ENCODE results near the gene NDUFS3. TPM values are rescaled to one million over a fixed set of nuclear protein-coding genes. Genes with fewer than 3 reads are reported as not detected.

The NDUFS3 gene
- total and polyA plus RNA-seq, 2 experiments from 2014 or later: 74.4 to 80.8 TPM

GRCh38 chr11:47573321-47573720, 5.6 kb upstream of the NDUFS3 start:
- Histone ChIP-seq H3K9ac (no peak overlapping the region), H2AFZ (no peak overlapping the region), H3K36me3 (ENCODE audit: low read depth) (peaks cover 9% of the 10 kb centered on the region; the same call in 1 of the 2 replicates), H3K27ac (no peak overlapping the region), H3K4me1 (ENCODE audit: insufficient read depth) (peaks cover 27% of the 10 kb centered on the region), H4K20me1 (ENCODE audit: insufficient read depth) (no peaks in the 10 kb centered on the region), H3K9me3 (ENCODE audit: low read depth) (no peaks in the 10 kb centered on the region), H3K27me3 (replicated peaks; ENCODE audit: insufficient read depth) (no peaks in the 10 kb centered on the region), H3K4me2 (ENCODE audit: unreplicated experiment) (no peak overlapping the region), H3K79me2 (ENCODE audit: insufficient read depth) (peaks cover 79% of the 10 kb centered on the region), H3K4me3 (no peak overlapping the region), H3K9me2 (ENCODE audit: insufficient read depth) (no peaks in the 10 kb centered on the region), H3F3A (ENCODE audit: insufficient read depth) (peaks cover 31% of the 10 kb centered on the region)
- DNase-seq: no peak
- in situ Hi-C loops (cut with MboI): no loop called here
- TF ChIP-seq EZH2 (IDR thresholded peaks at IDR 0.05; ENCODE audit: insufficient read depth, poor library complexity, severe bottlenecking): no peak
- TF ChIP-seq EZH2phosphoT487 (IDR thresholded peaks at IDR 0.05; ENCODE audit: insufficient read depth, low read depth): no peak
- WGBS, 2 experiments (ENCODE audit: low coverage in 1 of 2, low lambda C conversion rate in 2 of 2, missing lambda C conversion rate in 2 of 2): 82 to 85% methylated on average over 11 of the region's 11 CpGs

- peaks cover 25% of the 10 kb centered on the region for H3K36me3 ChIP-seq (ENCODE audit: low read depth)
- no peaks in the 10 kb centered on the region for H3K27me3 ChIP-seq (replicated peaks; ENCODE audit: insufficient read depth)
- peak overlapping the region; percentile 98 for H3K4me2 ChIP-seq (ENCODE audit: unreplicated experiment)
- H3F3A ChIP-seq (ENCODE audit: insufficient read depth): peaks cover 6% of the 10 kb centered on the region
- peak overlapping the region; percentile 91 for H3K9ac ChIP-seq
- H3K4me1 ChIP-seq (ENCODE audit: insufficient read depth): peaks cover 15% of the 10 kb centered on the region
- H4K20me1 ChIP-seq (ENCODE audit: insufficient read depth): no peaks in the 10 kb centered on the region
- no peaks in the 10 kb centered on the region for H3K9me2 ChIP-seq (ENCODE audit: insufficient read depth)
- H3K4me3 ChIP-seq: peak overlapping the region; percentile 94
- peaks cover 87% of the 10 kb centered on the region for H3K79me2 ChIP-seq (ENCODE audit: insufficient read depth)
- DNase-seq: peak; percentile 30
- no peak overlapping the region for H2AFZ ChIP-seq
- peak overlapping the region; percentile 60; the same call in 1 of the 2 replicates for H3K27ac ChIP-seq
- WGBS, 2 experiments (ENCODE audit: low coverage in 1 of 2, low lambda C conversion rate in 2 of 2, missing lambda C conversion rate in 2 of 2): 46 to 49% methylated on average over 13 of the region's 13 CpGs
- in situ Hi-C loops (cut with MboI): no loop called here
- no peaks in the 10 kb centered on the region for H3K9me3 ChIP-seq (ENCODE audit: low read depth)
- TF ChIP-seq EZH2 (IDR thresholded peaks at IDR 0.05; ENCODE audit: insufficient read depth, poor library complexity, severe bottlenecking) (no peak), EZH2phosphoT487 (IDR thresholded peaks at IDR 0.05; ENCODE audit: insufficient read depth, low read depth) (no peak)
Observed at GRCh38 chr11:47577460-47578041, 1.3 kb upstream of the NDUFS3 start.

- Histone ChIP-seq H3K9ac (no peak overlapping the region), H3K36me3 (ENCODE audit: low read depth) (peaks cover 30% of the 10 kb centered on the region; the same call in 1 of the 2 replicates), H3F3A (ENCODE audit: insufficient read depth) (no peaks in the 10 kb centered on the region), H4K20me1 (ENCODE audit: insufficient read depth) (no peaks in the 10 kb centered on the region), H3K4me2 (ENCODE audit: unreplicated experiment) (no peak overlapping the region), H3K27me3 (replicated peaks; ENCODE audit: insufficient read depth) (no peaks in the 10 kb centered on the region), H3K79me2 (ENCODE audit: insufficient read depth) (peaks cover 36% of the 10 kb centered on the region), H2AFZ (no peak overlapping the region), H3K9me2 (ENCODE audit: insufficient read depth) (no peaks in the 10 kb centered on the region), H3K27ac (no peak overlapping the region), H3K4me3 (no peak overlapping the region), H3K9me3 (ENCODE audit: low read depth) (no peaks in the 10 kb centered on the region), H3K4me1 (ENCODE audit: insufficient read depth) (no peaks in the 10 kb centered on the region)
- 89 to 90% methylated on average over 5 of the region's 5 CpGs for WGBS, 2 experiments (ENCODE audit: low coverage in 1 of 2, low lambda C conversion rate in 2 of 2, missing lambda C conversion rate in 2 of 2)
- TF ChIP-seq EZH2phosphoT487 (IDR thresholded peaks at IDR 0.05; ENCODE audit: insufficient read depth, low read depth): no peak
- TF ChIP-seq EZH2 (IDR thresholded peaks at IDR 0.05; ENCODE audit: insufficient read depth, poor library complexity, severe bottlenecking): no peak
- no peak for DNase-seq
- in situ Hi-C loops (cut with MboI): no loop called here
Observed at GRCh38 chr11:47583844-47584243, 5.0 kb downstream of the NDUFS3 start.

GRCh38 chr11:47586098-47586855, 7.4 kb downstream of the NDUFS3 start, which contains the start of gene FAM180B:
Gene FAM180B (plus strand): TSS chr11:47586678. CDS start chr11:47586769, 91 bp downstream.
- 0 out of 2 replicates have a peak, but pooled peaks cover 12% of the 10 kb centered on the region for H3K79me2 ChIP-seq (ENCODE audit: insufficient read depth)
- H4K20me1 ChIP-seq (ENCODE audit: insufficient read depth): no peaks in the 10 kb centered on the region
- H2AFZ ChIP-seq: peak within 1 kb of the TSS; percentile 48
- in situ Hi-C loops (cut with MboI): no loop called here
- H3K4me1 ChIP-seq (ENCODE audit: insufficient read depth): no peaks in the 10 kb centered on the region
- H3K9me3 ChIP-seq (ENCODE audit: low read depth): no peaks in the 10 kb centered on the region
- peaks cover 20% of the 10 kb centered on the region; the same call in 1 of the 2 replicates for H3K36me3 ChIP-seq (ENCODE audit: low read depth)
- DNase-seq: no peak
- H3K27ac ChIP-seq: no peak within 1 kb of the TSS
- H3K9ac ChIP-seq: no peak within 1 kb of the TSS
- no peaks in the 10 kb centered on the region for H3F3A ChIP-seq (ENCODE audit: insufficient read depth)
- no peak within 1 kb of the TSS for H3K4me3 ChIP-seq
- TF ChIP-seq EZH2phosphoT487 (IDR thresholded peaks at IDR 0.05; ENCODE audit: insufficient read depth, low read depth) (no peak), EZH2 (IDR thresholded peaks at IDR 0.05; ENCODE audit: insufficient read depth, poor library complexity, severe bottlenecking) (no peak)
- H3K4me2 ChIP-seq (ENCODE audit: unreplicated experiment): no peak within 1 kb of the TSS
- H3K9me2 ChIP-seq (ENCODE audit: insufficient read depth): no peaks in the 10 kb centered on the region
- WGBS, 2 experiments (ENCODE audit: low coverage in 1 of 2, low lambda C conversion rate in 2 of 2, missing lambda C conversion rate in 2 of 2): 18 to 29% methylated on average over 12 of the region's 12 CpGs
- no peaks in the 10 kb centered on the region for H3K27me3 ChIP-seq (replicated peaks; ENCODE audit: insufficient read depth)

All from GM23248 (cell line).